Measurements from ENCODE around the gene GAREM1. TPM values are rescaled to one million over a fixed set of nuclear protein-coding genes. Genes with fewer than 3 reads are reported as not detected.

Gene GAREM1
- total RNA-seq, 1 experiment from 2014 or later, result 21.4 TPM

DNA sequence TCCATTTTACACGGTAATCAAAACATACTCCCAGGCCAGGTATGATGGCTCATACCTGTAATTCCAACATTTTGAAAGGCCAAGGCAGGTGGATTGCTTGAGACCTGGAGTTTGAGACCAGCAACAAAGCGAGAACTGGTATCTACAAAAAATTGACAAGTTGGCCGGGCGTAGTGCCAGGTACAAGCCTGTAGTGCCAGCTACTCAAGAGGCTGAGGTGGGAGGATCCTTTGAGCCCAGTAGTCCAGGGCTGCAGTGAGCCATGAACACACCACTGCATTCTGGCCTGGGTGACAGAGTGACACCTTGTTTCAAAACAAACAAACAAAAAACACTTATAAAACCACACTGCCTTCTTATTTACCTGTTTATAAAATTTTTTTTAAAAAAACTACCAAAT lies 80.8 kb downstream of the GAREM1 start:
- POLR2A ChIA-PET, result interaction anchor here (1.2 kb wide), 2 partner anchors 12 to 80 kb away, joined by 3 read pairs; no protein-coding TSS in a partner anchor
- H3K36me3 Mint-ChIP-seq (ENCODE audit: insufficient read depth, unreplicated experiment), result peaks cover 17% of the 10 kb centered on the region
- DNase-seq (ENCODE audit: unreplicated experiment), result peak; percentile 46
- peaks cover 21% of the 10 kb centered on the region for H3K4me1 Mint-ChIP-seq (ENCODE audit: insufficient read depth, unreplicated experiment)
- BruUV-seq (replicated peaks), result no TSS peak
- no peak overlapping the region for H3K4me3 Mint-ChIP-seq (ENCODE audit: unreplicated experiment)
- intact Hi-C loops (cut with micrococcal nuclease), result loop anchor here (10.0 kb wide), 1 partner anchor 155 kb away; no protein-coding TSS in a partner anchor
- CTCF ChIA-PET, result interaction anchor here (0.6 to 1.1 kb wide), 3 partner anchors 80 to 317 kb away, joined by 3 to 5 read pairs (median 3); partner anchors contain the start of gene GAREM1
- no peaks in the 10 kb centered on the region for H3K9me3 Mint-ChIP-seq (ENCODE audit: unreplicated experiment)
- no peak overlapping the region for H3K27ac Mint-ChIP-seq (ENCODE audit: low read depth, unreplicated experiment)
- TF ChIP-seq, protein P1, sequence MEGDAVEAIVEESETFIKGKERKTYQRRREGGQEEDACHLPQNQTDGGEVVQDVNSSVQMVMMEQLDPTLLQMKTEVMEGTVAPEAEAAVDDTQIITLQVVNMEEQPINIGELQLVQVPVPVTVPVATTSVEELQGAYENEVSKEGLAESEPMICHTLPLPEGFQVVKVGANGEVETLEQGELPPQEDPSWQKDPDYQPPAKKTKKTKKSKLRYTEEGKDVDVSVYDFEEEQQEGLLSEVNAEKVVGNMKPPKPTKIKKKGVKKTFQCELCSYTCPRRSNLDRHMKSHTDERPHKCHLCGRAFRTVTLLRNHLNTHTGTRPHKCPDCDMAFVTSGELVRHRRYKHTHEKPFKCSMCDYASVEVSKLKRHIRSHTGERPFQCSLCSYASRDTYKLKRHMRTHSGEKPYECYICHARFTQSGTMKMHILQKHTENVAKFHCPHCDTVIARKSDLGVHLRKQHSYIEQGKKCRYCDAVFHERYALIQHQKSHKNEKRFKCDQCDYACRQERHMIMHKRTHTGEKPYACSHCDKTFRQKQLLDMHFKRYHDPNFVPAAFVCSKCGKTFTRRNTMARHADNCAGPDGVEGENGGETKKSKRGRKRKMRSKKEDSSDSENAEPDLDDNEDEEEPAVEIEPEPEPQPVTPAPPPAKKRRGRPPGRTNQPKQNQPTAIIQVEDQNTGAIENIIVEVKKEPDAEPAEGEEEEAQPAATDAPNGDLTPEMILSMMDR (IDR thresholded peaks at IDR 0.05; ENCODE audit: unreplicated experiment), result no peak
- H3K27me3 Mint-ChIP-seq (ENCODE audit: insufficient read depth, unreplicated experiment), result no peaks in the 10 kb centered on the region

DNA sequence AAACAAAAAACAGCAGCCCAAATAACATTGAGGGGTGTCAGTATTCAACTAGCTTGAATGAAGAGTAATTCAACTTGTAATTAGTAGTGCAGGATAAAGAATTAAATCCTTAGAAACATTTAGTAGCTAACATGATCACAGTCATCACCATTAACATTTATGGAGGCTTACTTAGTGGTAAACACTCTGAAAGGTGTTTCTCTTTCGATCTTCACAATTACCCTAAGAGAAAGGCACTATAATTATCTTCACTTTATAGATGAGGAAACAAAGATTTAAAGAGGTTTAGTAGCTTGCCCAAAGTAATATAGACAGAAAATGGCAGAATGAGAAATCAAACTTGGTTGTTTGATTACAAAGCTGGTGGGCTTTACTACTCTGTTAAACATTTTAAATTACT lies 81.5 kb downstream of the GAREM1 start:
- TF ChIP-seq, protein P1 (IDR thresholded peaks at IDR 0.05; ENCODE audit: unreplicated experiment), result no peak
- Mint-ChIP-seq H3K9me3 (ENCODE audit: unreplicated experiment) (no peaks in the 10 kb centered on the region), H3K36me3 (ENCODE audit: insufficient read depth, unreplicated experiment) (peaks cover 17% of the 10 kb centered on the region), H3K27me3 (ENCODE audit: insufficient read depth, unreplicated experiment) (no peaks in the 10 kb centered on the region), H3K4me1 (ENCODE audit: insufficient read depth, unreplicated experiment) (peaks cover 27% of the 10 kb centered on the region), H3K4me3 (ENCODE audit: unreplicated experiment) (no peak overlapping the region), H3K27ac (ENCODE audit: low read depth, unreplicated experiment) (no peak overlapping the region)
- no peak for DNase-seq (ENCODE audit: unreplicated experiment)
- no TSS peak for BruUV-seq (replicated peaks)
- ChIA-PET POLR2A (interaction anchor here (1.2 kb wide), 1 partner anchor 80 kb away, joined by 3 read pairs; no protein-coding TSS in a partner anchor), CTCF (interaction anchor here (0.6 kb wide), 2 partner anchors 228 to 317 kb away, joined by 3 read pairs; no protein-coding TSS in a partner anchor)
- intact Hi-C loops (cut with micrococcal nuclease), result loop anchor here (10.0 kb wide), 1 partner anchor 156 kb away; no protein-coding TSS in a partner anchor

DNA sequence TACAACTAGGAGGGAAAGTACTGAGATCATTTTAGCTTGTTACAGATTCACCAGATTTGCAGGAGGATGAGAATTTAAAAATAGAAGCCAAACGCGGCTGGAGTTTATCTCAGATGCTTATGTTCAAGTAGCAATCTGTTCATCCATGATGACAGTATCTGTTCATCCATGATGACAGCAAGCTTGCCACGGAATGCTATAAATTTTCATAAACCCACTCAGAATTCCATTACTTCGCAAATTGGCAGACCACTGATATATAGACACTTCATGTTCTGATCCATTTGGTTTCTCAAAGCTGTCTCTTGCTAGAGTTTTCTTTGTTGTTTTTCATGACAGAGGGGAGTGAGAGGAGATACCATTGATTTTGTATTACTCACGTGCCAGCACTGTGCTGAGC lies 84.2 kb downstream of the GAREM1 start:
- no peaks in the 10 kb centered on the region for H3K9me3 Mint-ChIP-seq (ENCODE audit: unreplicated experiment)
- no peak for DNase-seq (ENCODE audit: unreplicated experiment)
- peaks cover 50% of the 10 kb centered on the region for H3K4me1 Mint-ChIP-seq (ENCODE audit: insufficient read depth, unreplicated experiment)
- no peaks in the 10 kb centered on the region for H3K27me3 Mint-ChIP-seq (ENCODE audit: insufficient read depth, unreplicated experiment)
- TF ChIP-seq, protein P1 (IDR thresholded peaks at IDR 0.05; ENCODE audit: unreplicated experiment), result no peak
- BruUV-seq (replicated peaks), result no TSS peak
- ChIA-PET CTCF (interaction anchor here (1.0 to 9.8 kb wide), 3 partner anchors 83 to 114 kb away, joined by 3 to 74 read pairs (median 3); partner anchors contain the start of gene GAREM1), POLR2A (interaction anchor here (0.9 to 11.2 kb wide), 11 partner anchors 14 to 156 kb away, joined by 3 to 171 read pairs (median 4); partner anchors contain the start of gene GAREM1)
- H3K27ac Mint-ChIP-seq (ENCODE audit: low read depth, unreplicated experiment), result no peak overlapping the region
- peaks cover 16% of the 10 kb centered on the region for H3K36me3 Mint-ChIP-seq (ENCODE audit: insufficient read depth, unreplicated experiment)
- intact Hi-C loops (cut with micrococcal nuclease), result loop anchor here (10.0 kb wide), 1 partner anchor 158 kb away; no protein-coding TSS in a partner anchor
- no peak overlapping the region for H3K4me3 Mint-ChIP-seq (ENCODE audit: unreplicated experiment)

DNA sequence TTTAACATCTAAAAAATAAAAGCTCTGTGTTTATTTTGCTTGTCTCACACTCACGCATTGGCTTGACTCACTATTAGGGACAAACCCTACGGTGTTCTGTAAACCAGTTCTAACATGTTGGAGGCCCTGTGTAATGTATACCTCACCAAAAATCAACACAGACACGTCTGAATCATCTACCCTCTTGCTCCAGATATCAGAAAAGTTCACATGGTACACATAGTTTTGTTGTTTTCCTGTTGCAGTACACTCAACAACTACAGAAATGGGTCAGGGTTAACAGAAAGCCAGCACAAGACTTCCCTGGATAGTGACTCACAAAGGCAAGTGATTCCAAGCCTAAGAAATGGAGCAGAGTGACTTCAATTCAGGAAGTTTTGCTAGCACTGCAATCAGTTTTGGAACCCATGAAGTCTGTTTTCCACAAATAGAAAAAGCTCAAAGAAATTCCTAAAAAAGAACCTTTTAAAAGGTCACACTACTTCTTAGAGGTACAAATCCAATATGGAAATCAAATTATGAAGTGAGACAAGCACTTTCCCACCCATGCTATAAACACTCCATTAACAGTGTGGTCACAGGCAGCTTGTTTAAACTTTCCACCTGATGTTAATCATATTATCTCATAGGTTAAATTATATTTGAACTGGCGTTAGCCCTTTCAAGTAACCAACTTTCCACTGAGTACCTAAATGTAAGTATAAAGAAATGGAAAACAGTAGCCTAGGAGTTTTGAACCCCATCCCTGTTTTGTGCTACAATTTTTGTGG lies 87.4 kb downstream of the GAREM1 start:
- Mint-ChIP-seq H3K4me3 (ENCODE audit: unreplicated experiment) (peak overlapping the region; percentile 40), H3K27ac (ENCODE audit: low read depth, unreplicated experiment) (peak overlapping the region; percentile 98), H3K36me3 (ENCODE audit: insufficient read depth, unreplicated experiment) (peaks cover 6% of the 10 kb centered on the region), H3K4me1 (ENCODE audit: insufficient read depth, unreplicated experiment) (peaks cover 69% of the 10 kb centered on the region), H3K9me3 (ENCODE audit: unreplicated experiment) (no peaks in the 10 kb centered on the region), H3K27me3 (ENCODE audit: insufficient read depth, unreplicated experiment) (no peaks in the 10 kb centered on the region)
- DNase-seq (ENCODE audit: unreplicated experiment), result peak; percentile 97
- intact Hi-C loops (cut with micrococcal nuclease), result loop anchor here (1.0 to 10.0 kb wide), 6 partner anchors 32 to 162 kb away; partner anchors contain the start of gene GAREM1
- CTCF ChIA-PET, result interaction anchor here (0.5 to 9.8 kb wide), 16 partner anchors 9 to 225 kb away, joined by 3 to 74 read pairs (median 4); partner anchors contain the start of gene GAREM1
- TSS peak; percentile 63 for BruUV-seq (replicated peaks)
- POLR2A ChIA-PET, result interaction anchor here (0.6 to 11.2 kb wide), 39 partner anchors 10 to 440 kb away, joined by 3 to 171 read pairs (median 5); partner anchors contain the start of genes GAREM1 and TRAPPC8
- TF ChIP-seq, protein P1 (IDR thresholded peaks at IDR 0.05; ENCODE audit: unreplicated experiment), result no peak
